H1 (cell line): Measurements from ENCODE around the gene BCKDHA.

Experiments
- BRCA1 ChIP-seq: IDR thresholded peaks from 2 replicates; pipeline ENCODE4 v1.6.1; 2012; ENCODE audit warnings: low read depth, low read length, improper control_type of control experiment
- CREB1 ChIP-seq: IDR thresholded peaks from 2 replicates; pipeline ENCODE4 v1.6.1; 2012; ENCODE audit warnings: inconsistent platforms
- CTCF ChIP-seq, 3 experiments: IDR thresholded peaks; 1 replicate in 2 of 3; 2 replicates in 1 of 3; pipeline versions ENCODE4 v1.5.1 to v1.6.1; 2011; ENCODE audit warnings: low read length in 3 of 3, mild to moderate bottlenecking in 3 of 3, inconsistent platforms in 2 of 3, low read depth in 1 of 3, moderate library complexity in 1 of 3; ENCODE audit not compliant: insufficient read depth in 1 of 3; ENCODE audit errors: control extremely low read depth in 1 of 3
- EGR1 ChIP-seq: IDR thresholded peaks from 2 replicates; pipeline ENCODE4 v1.6.1; 2011; ENCODE audit warnings: low read depth, low read length, borderline replicate concordance
- EZH2 ChIP-seq: fragments of 200-600 bp; sonication (generic); IDR thresholded peaks from 2 replicates; pipeline ENCODE4 v1.7.1; 2012; ENCODE audit warnings: low read depth, mild to moderate bottlenecking, moderate library complexity, low read length, inconsistent platforms; ENCODE audit not compliant: severe bottlenecking
- FOSL1 ChIP-seq: IDR thresholded peaks from 2 replicates; pipeline ENCODE4 v1.6.1; 2011; ENCODE audit warnings: mild to moderate bottlenecking, low read depth, low read length, moderate library complexity; ENCODE audit not compliant: insufficient read depth
- POLR2A ChIP-seq, 2 experiments: IDR thresholded peaks; 1 replicate in 1 of 2; 2 replicates in 1 of 2; pipeline ENCODE4 v1.6.1; 2011; ENCODE audit warnings: low read depth in 2 of 2, low read length in 2 of 2, mild to moderate bottlenecking in 2 of 2; ENCODE audit errors: control extremely low read depth in 1 of 2
- POLR2AphosphoS5 ChIP-seq: IDR thresholded peaks from 2 replicates; pipeline ENCODE4 v1.6.1; 2011; ENCODE audit warnings: low read depth, low read length
- SP1 ChIP-seq: IDR thresholded peaks from 2 replicates; pipeline ENCODE4 v1.6.1; 2011; ENCODE audit warnings: low read depth, low read length
- TAF1 ChIP-seq: IDR thresholded peaks from 2 replicates; pipeline ENCODE4 v1.6.1; 2011; ENCODE audit warnings: mild to moderate bottlenecking, low read depth, low read length

- TF ChIP-seq POLR2A (IDR thresholded peaks at IDR 0.05; ENCODE audit: control extremely low read depth in 1 of 2, low read depth in 2 of 2, low read length in 2 of 2) (no peak), CTCF (IDR thresholded peaks at IDR 0.05; ENCODE audit: control extremely low read depth in 1 of 3, insufficient read depth in 1 of 3, low read depth in 1 of 3, low read length in 3 of 3) (no peak), SP1 (no peak), BRCA1 (no peak), TAF1 (no peak), EZH2 (no peak), POLR2AphosphoS5 (no peak), CREB1 (no peak), EGR1 (no peak), FOSL1 (no peak)
Observed at GRCh38 chr19:41455936-41456335, 58.3 kb downstream of the BCKDHA start.
